PC-3 (cell line): ENCODE measurements around the gene GNG14.
"Not testable (repeated sequence)": the region's sequence is repeated elsewhere in the genome, so short reads cannot be mapped to it uniquely, and the experiment has no call there.

Experiments
- EZH2 ChIP-seq: fragments of 300-600 bp; sonication (generic); IDR thresholded peaks from one replicate; pipeline ENCODE4 v1.6.1; 2017; ENCODE audit warnings: antibody characterized with exemption, mild to moderate bottlenecking, low read length; ENCODE audit not compliant: unreplicated experiment
- EZH2phosphoT487 ChIP-seq: fragments of 300-600 bp; sonication (generic); IDR thresholded peaks from 2 replicates; pipeline ENCODE4 v1.6.1; 2018; ENCODE audit warnings: mild to moderate bottlenecking, antibody characterized with exemption, low read length, borderline replicate concordance
- TF ChIP-seq, protein P1 (sequence below): fragments of 300-600 bp; sonication (generic); conservative IDR thresholded peaks from 2 replicates; pipeline ENCODE4 v1.5.1; 2017; ENCODE audit warnings: antibody characterized with exemption, low read depth, mild to moderate bottlenecking, low read length

DNA sequence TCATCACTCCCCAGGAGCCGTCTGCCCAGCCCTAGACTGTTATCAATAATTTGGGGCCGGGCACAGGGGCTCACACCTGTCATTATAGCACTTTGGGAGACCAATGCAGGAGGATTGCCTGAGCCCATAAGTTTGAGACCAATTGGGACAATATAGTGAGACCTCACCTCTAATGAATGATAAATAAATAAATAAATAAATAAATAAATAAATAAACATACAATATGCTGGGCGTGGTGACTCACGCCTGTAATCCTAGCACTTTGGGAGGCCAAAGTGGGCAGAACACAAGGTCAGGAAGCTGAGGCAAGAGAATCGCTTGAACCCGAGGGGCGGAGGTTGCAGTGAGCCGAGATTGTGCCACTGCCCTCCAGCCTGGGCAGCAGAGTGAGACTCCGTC is 25.5 kb downstream of the GNG14 start:
- TF ChIP-seq, protein P1, sequence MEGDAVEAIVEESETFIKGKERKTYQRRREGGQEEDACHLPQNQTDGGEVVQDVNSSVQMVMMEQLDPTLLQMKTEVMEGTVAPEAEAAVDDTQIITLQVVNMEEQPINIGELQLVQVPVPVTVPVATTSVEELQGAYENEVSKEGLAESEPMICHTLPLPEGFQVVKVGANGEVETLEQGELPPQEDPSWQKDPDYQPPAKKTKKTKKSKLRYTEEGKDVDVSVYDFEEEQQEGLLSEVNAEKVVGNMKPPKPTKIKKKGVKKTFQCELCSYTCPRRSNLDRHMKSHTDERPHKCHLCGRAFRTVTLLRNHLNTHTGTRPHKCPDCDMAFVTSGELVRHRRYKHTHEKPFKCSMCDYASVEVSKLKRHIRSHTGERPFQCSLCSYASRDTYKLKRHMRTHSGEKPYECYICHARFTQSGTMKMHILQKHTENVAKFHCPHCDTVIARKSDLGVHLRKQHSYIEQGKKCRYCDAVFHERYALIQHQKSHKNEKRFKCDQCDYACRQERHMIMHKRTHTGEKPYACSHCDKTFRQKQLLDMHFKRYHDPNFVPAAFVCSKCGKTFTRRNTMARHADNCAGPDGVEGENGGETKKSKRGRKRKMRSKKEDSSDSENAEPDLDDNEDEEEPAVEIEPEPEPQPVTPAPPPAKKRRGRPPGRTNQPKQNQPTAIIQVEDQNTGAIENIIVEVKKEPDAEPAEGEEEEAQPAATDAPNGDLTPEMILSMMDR = not testable (repeated sequence)
- TF ChIP-seq EZH2, EZH2phosphoT487: not testable (repeated sequence)
